H1 (cell line): ENCODE measurements around the gene SLC1A2. TPM values are rescaled to one million over a fixed set of nuclear protein-coding genes. Genes with fewer than 3 reads are reported as not detected.

Experiments used
- SIRT6 ChIP-seq: IDR thresholded peaks from one replicate; pipeline ENCODE4 v1.7.1; 2012; ENCODE audit warnings: low read length, inconsistent platforms
- SP1 ChIP-seq: IDR thresholded peaks from 2 replicates; pipeline ENCODE4 v1.6.1; 2011; ENCODE audit warnings: low read depth, low read length
- SP2 ChIP-seq: IDR thresholded peaks from 2 replicates; pipeline ENCODE4 v1.6.1; 2012; ENCODE audit warnings: mild to moderate bottlenecking, low read length, inconsistent platforms
- TAF1 ChIP-seq: IDR thresholded peaks from 2 replicates; pipeline ENCODE4 v1.6.1; 2011; ENCODE audit warnings: mild to moderate bottlenecking, low read depth, low read length
- polyA plus RNA-seq, 7 experiments: library from polyadenylated mRNA; depleted of rRNA in 3 of 7; stranded (reverse) in 5 of 7; unstranded in 2 of 7; fragments of >200 nt in 5 of 7; fragments of 200-250 nt in 2 of 7; gene quantifications; 1 replicate in 5 of 7; 2 replicates in 1 of 7; 4 replicates in 1 of 7; pipeline versions ENCODE4 v1.2.1 to v1.2.3, GENCODE V29; 2011 to 2013; ENCODE audit warnings: missing spikeins in 2 of 7, mixed read lengths in 2 of 7
- total RNA-seq: library from RNA; stranded (reverse); fragmentation: NEBNext Ultra II Directional; extraction: Animal tissue kit (Norgen Biotek cat#: 25700); gene quantifications from 2 replicates; pipeline ENCODE4 v1.2.1, GENCODE V29; 2021
- TF ChIP-seq, protein P1 (sequence below): fragments of 300-600 bp; sonication (generic); IDR thresholded peaks from 2 replicates; pipeline ENCODE4 v1.7.1; 2012; ENCODE audit warnings: low read length, moderate library complexity, mild to moderate bottlenecking, inconsistent platforms; ENCODE audit not compliant: insufficient replicate concordance
- TF ChIP-seq, protein P2 (sequence below), 3 experiments: IDR thresholded peaks; 1 replicate in 2 of 3; 2 replicates in 1 of 3; pipeline versions ENCODE4 v1.5.1 to v1.6.1; 2011; ENCODE audit warnings: low read length in 3 of 3, mild to moderate bottlenecking in 3 of 3, inconsistent platforms in 2 of 3, low read depth in 1 of 3, moderate library complexity in 1 of 3; ENCODE audit not compliant: insufficient read depth in 1 of 3; ENCODE audit errors: control extremely low read depth in 1 of 3
- TF ChIP-seq, protein P3 (sequence below): IDR thresholded peaks from 2 replicates; pipeline ENCODE4 v1.6.1; 2012; ENCODE audit warnings: low read length, inconsistent platforms

SLC1A2 gene
- total and polyA plus RNA-seq, 2 of the 8 experiments (the other 6 are each of a cell fraction or from before 2014, with no cell fraction given), result 0.57 to 1.2 TPM

DNA sequence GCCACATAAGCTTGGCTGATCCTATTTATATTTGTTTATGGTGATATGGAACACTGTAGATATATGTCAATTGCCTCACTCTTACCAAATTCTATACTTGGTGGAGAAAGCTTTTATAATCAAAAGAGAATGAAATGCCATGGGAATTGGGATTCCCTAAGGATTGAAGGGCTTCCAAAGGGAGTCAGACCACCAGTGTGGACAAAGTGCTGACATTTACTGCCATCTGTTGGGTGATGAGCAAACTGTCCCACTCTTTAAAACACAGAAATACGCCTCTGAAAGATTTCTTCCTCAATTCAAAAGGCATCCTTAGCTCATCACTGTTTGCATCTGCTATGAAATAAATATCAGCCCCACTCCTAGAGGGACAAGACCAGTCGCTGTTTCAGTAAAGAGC lies 7.1 kb downstream of the SLC1A2 start (continued):
- TF ChIP-seq, protein P1, sequence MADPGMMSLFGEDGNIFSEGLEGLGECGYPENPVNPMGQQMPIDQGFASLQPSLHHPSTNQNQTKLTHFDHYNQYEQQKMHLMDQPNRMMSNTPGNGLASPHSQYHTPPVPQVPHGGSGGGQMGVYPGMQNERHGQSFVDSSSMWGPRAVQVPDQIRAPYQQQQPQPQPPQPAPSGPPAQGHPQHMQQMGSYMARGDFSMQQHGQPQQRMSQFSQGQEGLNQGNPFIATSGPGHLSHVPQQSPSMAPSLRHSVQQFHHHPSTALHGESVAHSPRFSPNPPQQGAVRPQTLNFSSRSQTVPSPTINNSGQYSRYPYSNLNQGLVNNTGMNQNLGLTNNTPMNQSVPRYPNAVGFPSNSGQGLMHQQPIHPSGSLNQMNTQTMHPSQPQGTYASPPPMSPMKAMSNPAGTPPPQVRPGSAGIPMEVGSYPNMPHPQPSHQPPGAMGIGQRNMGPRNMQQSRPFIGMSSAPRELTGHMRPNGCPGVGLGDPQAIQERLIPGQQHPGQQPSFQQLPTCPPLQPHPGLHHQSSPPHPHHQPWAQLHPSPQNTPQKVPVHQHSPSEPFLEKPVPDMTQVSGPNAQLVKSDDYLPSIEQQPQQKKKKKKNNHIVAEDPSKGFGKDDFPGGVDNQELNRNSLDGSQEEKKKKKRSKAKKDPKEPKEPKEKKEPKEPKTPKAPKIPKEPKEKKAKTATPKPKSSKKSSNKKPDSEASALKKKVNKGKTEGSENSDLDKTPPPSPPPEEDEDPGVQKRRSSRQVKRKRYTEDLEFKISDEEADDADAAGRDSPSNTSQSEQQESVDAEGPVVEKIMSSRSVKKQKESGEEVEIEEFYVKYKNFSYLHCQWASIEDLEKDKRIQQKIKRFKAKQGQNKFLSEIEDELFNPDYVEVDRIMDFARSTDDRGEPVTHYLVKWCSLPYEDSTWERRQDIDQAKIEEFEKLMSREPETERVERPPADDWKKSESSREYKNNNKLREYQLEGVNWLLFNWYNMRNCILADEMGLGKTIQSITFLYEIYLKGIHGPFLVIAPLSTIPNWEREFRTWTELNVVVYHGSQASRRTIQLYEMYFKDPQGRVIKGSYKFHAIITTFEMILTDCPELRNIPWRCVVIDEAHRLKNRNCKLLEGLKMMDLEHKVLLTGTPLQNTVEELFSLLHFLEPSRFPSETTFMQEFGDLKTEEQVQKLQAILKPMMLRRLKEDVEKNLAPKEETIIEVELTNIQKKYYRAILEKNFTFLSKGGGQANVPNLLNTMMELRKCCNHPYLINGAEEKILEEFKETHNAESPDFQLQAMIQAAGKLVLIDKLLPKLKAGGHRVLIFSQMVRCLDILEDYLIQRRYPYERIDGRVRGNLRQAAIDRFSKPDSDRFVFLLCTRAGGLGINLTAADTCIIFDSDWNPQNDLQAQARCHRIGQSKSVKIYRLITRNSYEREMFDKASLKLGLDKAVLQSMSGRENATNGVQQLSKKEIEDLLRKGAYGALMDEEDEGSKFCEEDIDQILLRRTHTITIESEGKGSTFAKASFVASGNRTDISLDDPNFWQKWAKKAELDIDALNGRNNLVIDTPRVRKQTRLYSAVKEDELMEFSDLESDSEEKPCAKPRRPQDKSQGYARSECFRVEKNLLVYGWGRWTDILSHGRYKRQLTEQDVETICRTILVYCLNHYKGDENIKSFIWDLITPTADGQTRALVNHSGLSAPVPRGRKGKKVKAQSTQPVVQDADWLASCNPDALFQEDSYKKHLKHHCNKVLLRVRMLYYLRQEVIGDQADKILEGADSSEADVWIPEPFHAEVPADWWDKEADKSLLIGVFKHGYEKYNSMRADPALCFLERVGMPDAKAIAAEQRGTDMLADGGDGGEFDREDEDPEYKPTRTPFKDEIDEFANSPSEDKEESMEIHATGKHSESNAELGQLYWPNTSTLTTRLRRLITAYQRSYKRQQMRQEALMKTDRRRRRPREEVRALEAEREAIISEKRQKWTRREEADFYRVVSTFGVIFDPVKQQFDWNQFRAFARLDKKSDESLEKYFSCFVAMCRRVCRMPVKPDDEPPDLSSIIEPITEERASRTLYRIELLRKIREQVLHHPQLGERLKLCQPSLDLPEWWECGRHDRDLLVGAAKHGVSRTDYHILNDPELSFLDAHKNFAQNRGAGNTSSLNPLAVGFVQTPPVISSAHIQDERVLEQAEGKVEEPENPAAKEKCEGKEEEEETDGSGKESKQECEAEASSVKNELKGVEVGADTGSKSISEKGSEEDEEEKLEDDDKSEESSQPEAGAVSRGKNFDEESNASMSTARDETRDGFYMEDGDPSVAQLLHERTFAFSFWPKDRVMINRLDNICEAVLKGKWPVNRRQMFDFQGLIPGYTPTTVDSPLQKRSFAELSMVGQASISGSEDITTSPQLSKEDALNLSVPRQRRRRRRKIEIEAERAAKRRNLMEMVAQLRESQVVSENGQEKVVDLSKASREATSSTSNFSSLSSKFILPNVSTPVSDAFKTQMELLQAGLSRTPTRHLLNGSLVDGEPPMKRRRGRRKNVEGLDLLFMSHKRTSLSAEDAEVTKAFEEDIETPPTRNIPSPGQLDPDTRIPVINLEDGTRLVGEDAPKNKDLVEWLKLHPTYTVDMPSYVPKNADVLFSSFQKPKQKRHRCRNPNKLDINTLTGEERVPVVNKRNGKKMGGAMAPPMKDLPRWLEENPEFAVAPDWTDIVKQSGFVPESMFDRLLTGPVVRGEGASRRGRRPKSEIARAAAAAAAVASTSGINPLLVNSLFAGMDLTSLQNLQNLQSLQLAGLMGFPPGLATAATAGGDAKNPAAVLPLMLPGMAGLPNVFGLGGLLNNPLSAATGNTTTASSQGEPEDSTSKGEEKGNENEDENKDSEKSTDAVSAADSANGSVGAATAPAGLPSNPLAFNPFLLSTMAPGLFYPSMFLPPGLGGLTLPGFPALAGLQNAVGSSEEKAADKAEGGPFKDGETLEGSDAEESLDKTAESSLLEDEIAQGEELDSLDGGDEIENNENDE, result no peak
- TF ChIP-seq TAF1, result no peak
- no peak for TF ChIP-seq SP2
- TF ChIP-seq, protein P2, sequence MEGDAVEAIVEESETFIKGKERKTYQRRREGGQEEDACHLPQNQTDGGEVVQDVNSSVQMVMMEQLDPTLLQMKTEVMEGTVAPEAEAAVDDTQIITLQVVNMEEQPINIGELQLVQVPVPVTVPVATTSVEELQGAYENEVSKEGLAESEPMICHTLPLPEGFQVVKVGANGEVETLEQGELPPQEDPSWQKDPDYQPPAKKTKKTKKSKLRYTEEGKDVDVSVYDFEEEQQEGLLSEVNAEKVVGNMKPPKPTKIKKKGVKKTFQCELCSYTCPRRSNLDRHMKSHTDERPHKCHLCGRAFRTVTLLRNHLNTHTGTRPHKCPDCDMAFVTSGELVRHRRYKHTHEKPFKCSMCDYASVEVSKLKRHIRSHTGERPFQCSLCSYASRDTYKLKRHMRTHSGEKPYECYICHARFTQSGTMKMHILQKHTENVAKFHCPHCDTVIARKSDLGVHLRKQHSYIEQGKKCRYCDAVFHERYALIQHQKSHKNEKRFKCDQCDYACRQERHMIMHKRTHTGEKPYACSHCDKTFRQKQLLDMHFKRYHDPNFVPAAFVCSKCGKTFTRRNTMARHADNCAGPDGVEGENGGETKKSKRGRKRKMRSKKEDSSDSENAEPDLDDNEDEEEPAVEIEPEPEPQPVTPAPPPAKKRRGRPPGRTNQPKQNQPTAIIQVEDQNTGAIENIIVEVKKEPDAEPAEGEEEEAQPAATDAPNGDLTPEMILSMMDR (IDR thresholded peaks at IDR 0.05; ENCODE audit: control extremely low read depth in 1 of 3, insufficient read depth in 1 of 3, low read depth in 1 of 3, low read length in 3 of 3), result peak; percentile 2 to 64 (median 52); a peak in 3 of 4 replicates
- no peak for TF ChIP-seq SIRT6
- TF ChIP-seq, protein P3, sequence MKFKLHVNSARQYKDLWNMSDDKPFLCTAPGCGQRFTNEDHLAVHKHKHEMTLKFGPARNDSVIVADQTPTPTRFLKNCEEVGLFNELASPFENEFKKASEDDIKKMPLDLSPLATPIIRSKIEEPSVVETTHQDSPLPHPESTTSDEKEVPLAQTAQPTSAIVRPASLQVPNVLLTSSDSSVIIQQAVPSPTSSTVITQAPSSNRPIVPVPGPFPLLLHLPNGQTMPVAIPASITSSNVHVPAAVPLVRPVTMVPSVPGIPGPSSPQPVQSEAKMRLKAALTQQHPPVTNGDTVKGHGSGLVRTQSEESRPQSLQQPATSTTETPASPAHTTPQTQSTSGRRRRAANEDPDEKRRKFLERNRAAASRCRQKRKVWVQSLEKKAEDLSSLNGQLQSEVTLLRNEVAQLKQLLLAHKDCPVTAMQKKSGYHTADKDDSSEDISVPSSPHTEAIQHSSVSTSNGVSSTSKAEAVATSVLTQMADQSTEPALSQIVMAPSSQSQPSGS, result no peak
- TF ChIP-seq SP1, result no peak
